ENCODE measurements around the gene COL4A4.

- TF ChIP-seq ZNF558 (tag by site-specific recombination; IDR thresholded peaks at IDR 0.05) (no peak), ZNF239 (tag by site-specific recombination; IDR thresholded peaks at IDR 0.05) (no peak), REST (tag by site-specific recombination; IDR thresholded peaks at IDR 0.05) (no peak), ZNF274 (IDR thresholded peaks at IDR 0.05; ENCODE audit: low read length) (no peak), ZNF274 (tag by site-specific recombination; IDR thresholded peaks at IDR 0.05; ENCODE audit: borderline replicate concordance) (no peak), TSHZ1 (tag by site-specific recombination; IDR thresholded peaks at IDR 0.05; ENCODE audit: borderline replicate concordance) (no peak), ZBTB17 (tag by site-specific recombination; IDR thresholded peaks at IDR 0.05) (no peak), ZNF362 (tag by site-specific recombination; IDR thresholded peaks at IDR 0.05) (no peak), CTCF (tag by site-specific recombination; IDR thresholded peaks at IDR 0.05) (no peak), ZBTB48 (tag by site-specific recombination; IDR thresholded peaks at IDR 0.05) (no peak), ZNF248 (tag by site-specific recombination; IDR thresholded peaks at IDR 0.05) (no peak), ZNF174 (tag by site-specific recombination; IDR thresholded peaks at IDR 0.05) (no peak), ZNF202 (tag by site-specific recombination; IDR thresholded peaks at IDR 0.05; ENCODE audit: borderline replicate concordance) (no peak)
These were observed 21.7 kb upstream of the COL4A4 start for GRCh38 chr2:227185615-227186232.

Data from HEK293 (cell line).